KMS-11 (cell line): Measurements from ENCODE around the gene SEMA6D.

Source experiments
- H2AFZ ChIP-seq: fragments of 200-600 bp; sonication (generic); 2 replicates; pipeline ENCODE4 v1.6.1; 2016; ENCODE audit warnings: antibody characterized with exemption, mixed run types, low read depth
- H3K27ac ChIP-seq: fragments of 200-600 bp; sonication (generic); 2 replicates; pipeline ENCODE4 v1.6.1; 2016; ENCODE audit warnings: mild to moderate bottlenecking, mixed run types
- H3K27me3 ChIP-seq: fragments of 200-600 bp; sonication (generic); 2 replicates; pipeline ENCODE4 v1.6.1; 2017; ENCODE audit warnings: mild to moderate bottlenecking, low read depth, mixed run types, moderate library complexity; ENCODE audit not compliant: insufficient read depth
- H3K36me3 ChIP-seq: fragments of 200-600 bp; sonication (generic); 2 replicates; pipeline ENCODE4 v1.6.1; 2017; ENCODE audit warnings: mild to moderate bottlenecking, mixed run types; ENCODE audit not compliant: insufficient read depth
- H3K4me1 ChIP-seq: fragments of 200-600 bp; sonication (generic); 2 replicates; pipeline ENCODE4 v1.6.1; 2016; ENCODE audit warnings: mild to moderate bottlenecking, low read depth, mixed run types; ENCODE audit not compliant: poor library complexity, severe bottlenecking
- H3K4me2 ChIP-seq: fragments of 200-600 bp; sonication (generic); 2 replicates; pipeline ENCODE4 v1.7.0; 2016; ENCODE audit warnings: mild to moderate bottlenecking, mixed run types
- H3K4me3 ChIP-seq: fragments of 200-600 bp; sonication (generic); IDR thresholded peaks from 2 replicates; pipeline ENCODE4 v1.6.1; 2017; ENCODE audit warnings: low read depth, low read length, mixed read lengths; ENCODE audit not compliant: insufficient read depth
- H3K79me2 ChIP-seq: fragments of 200-600 bp; sonication (generic); 2 replicates; pipeline ENCODE4 v1.6.1; 2016; ENCODE audit warnings: low read depth, mixed run types; ENCODE audit not compliant: insufficient read depth
- H3K9ac ChIP-seq: fragments of 200-600 bp; sonication (generic); 2 replicates; pipeline ENCODE4 v1.6.1; 2016; ENCODE audit warnings: mild to moderate bottlenecking, mixed run types
- H4K20me1 ChIP-seq: fragments of 200-600 bp; sonication (generic); 2 replicates; pipeline ENCODE4 v1.6.1; 2016; ENCODE audit warnings: mild to moderate bottlenecking, mixed run types; ENCODE audit not compliant: insufficient read depth
- TF ChIP-seq, protein P1 (sequence below): fragments of 200-600 bp; sonication (generic); conservative IDR thresholded peaks from 2 replicates; pipeline ENCODE4 v1.6.1; 2017; ENCODE audit warnings: low read depth, mild to moderate bottlenecking, antibody characterized with exemption, low read length, moderate library complexity, mixed read lengths

The SEMA6D gene

DNA sequence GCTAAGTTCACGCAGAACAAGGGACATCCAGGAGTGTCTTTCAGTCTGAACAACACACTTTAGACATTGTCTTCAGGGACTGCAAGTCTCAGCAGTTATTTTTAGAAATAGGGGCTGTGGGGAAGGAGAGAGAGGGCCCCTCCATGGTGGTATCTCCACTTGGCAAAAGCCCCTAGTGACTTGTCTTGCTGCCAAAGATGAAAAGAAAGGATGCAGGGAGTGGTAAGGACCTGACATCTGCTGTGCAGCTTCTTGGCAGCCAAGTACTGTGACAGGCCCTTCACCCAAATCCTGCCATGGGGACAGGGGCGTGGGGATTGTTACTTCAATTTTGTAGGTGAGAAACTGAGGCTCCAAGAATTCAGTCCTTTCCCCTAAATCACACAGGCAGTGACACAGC is 21.0 kb upstream of the SEMA6D start:
- TF ChIP-seq, protein P1, sequence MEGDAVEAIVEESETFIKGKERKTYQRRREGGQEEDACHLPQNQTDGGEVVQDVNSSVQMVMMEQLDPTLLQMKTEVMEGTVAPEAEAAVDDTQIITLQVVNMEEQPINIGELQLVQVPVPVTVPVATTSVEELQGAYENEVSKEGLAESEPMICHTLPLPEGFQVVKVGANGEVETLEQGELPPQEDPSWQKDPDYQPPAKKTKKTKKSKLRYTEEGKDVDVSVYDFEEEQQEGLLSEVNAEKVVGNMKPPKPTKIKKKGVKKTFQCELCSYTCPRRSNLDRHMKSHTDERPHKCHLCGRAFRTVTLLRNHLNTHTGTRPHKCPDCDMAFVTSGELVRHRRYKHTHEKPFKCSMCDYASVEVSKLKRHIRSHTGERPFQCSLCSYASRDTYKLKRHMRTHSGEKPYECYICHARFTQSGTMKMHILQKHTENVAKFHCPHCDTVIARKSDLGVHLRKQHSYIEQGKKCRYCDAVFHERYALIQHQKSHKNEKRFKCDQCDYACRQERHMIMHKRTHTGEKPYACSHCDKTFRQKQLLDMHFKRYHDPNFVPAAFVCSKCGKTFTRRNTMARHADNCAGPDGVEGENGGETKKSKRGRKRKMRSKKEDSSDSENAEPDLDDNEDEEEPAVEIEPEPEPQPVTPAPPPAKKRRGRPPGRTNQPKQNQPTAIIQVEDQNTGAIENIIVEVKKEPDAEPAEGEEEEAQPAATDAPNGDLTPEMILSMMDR: no peak
- Histone ChIP-seq H3K79me2 (no peaks in the 10 kb centered on the region), H2AFZ (no peak overlapping the region), H4K20me1 (no peaks in the 10 kb centered on the region), H3K9ac (no peak overlapping the region), H3K27ac (no peak overlapping the region), H3K36me3 (no peaks in the 10 kb centered on the region), H3K27me3 (no peaks in the 10 kb centered on the region), H3K4me3 (no peak overlapping the region), H3K4me1 (no peaks in the 10 kb centered on the region), H3K4me2 (no peak overlapping the region)

DNA sequence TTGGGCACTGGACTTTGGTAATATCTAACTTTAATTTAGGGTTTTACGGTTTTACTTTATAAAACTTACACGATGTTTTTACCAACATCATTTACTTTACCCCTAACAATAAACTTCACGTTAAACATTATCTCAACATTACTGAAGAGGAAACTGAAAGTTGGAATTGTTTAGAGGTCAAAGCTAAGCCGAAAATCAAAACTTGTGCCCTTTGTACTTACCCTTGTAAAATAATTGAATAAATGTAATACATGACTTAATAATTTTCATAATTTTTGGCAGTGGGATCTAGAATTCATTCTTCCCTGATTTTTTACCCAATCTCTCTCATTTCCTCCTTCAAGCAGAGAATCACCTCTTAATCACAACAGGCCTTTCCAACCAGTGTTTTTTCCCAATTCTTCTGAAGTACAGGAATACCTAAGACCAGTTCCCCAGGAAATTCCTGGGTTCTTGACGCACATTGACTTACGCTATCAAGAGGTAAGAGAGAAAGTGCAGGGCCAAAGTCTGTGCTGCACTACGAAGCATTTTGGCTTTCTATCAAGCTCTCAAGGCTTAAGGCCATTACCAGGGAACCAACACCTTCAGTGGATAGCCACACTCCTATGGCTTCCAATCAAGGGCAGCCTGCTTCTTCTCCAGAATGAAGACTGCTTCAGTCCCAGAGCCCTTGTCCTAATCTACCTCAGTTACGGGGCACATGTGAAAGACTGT is 11.9 kb upstream of the SEMA6D start:
- H2AFZ ChIP-seq: no peak overlapping the region
- H3K4me1 ChIP-seq: no peaks in the 10 kb centered on the region
- H3K27me3 ChIP-seq: no peaks in the 10 kb centered on the region
- H3K9ac ChIP-seq: no peak overlapping the region
- H3K79me2 ChIP-seq: no peaks in the 10 kb centered on the region
- no peak overlapping the region for H3K4me3 ChIP-seq
- no peaks in the 10 kb centered on the region for H3K36me3 ChIP-seq
- no peak overlapping the region for H3K27ac ChIP-seq
- H3K4me2 ChIP-seq: no peak overlapping the region
- no peaks in the 10 kb centered on the region for H4K20me1 ChIP-seq
- TF ChIP-seq, protein P1: no peak

DNA sequence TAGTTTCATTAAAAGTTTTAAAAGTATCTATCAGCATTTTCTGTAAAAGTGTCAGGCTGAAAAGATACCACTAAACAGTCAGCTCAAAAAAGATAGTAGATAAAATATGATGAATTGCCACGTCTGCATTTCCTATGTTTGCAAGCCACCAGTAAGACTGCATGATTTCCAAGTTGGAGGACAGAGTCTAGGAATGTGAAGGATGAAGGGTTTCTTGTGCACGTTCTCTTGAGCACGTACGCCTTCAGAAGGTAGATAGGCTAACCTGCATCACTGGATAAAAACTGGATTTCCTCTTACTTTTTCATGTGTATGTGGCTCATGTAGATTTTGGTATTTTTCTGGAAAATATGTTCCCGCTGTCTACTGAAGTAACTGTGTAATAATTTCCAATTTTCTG is 9.9 kb upstream of the SEMA6D start:
- H3K27ac ChIP-seq: no peak overlapping the region
- TF ChIP-seq, protein P1: no peak
- no peak overlapping the region for H3K4me3 ChIP-seq

DNA sequence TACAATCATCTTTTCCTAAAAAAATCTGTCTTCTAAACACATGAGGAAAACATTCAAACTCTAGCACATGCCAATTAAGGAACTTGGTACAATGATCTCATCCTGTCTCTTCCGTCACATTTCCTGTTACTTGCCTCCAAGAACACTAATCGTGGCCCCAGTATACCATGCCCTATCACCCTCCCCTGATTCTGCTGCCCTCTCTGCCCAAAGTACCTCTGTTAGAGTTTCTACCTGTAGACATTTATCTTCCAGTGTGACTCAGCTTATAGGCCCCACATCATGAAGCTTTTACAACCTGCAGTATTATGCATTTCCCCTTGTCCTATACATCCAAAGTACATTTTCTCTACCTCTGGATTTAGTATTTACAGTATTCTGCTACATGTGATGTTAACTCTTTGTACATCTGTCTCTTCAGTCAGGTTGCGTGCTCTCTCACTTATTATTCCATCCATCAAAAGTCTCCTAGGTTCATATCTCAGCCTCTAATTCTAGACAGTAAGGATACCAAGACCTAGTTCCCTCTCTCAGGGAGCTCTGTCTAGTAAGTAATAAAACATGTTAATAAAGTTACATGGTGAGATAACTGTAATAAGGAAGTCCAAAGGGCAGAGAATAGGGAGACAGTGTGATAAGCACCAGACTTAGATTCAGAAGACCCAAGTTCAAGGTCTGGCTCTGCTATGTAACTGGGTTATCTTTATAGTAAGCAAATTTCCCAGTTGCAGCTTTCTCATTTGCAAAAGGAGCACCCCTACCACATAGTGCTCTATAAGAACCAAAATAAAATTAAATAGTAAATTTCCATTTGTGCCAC is 8.9 kb upstream of the SEMA6D start:
- no peak overlapping the region for H3K9ac ChIP-seq
- no peak overlapping the region for H3K4me2 ChIP-seq
- no peaks in the 10 kb centered on the region for H3K27me3 ChIP-seq
- TF ChIP-seq, protein P1: no peak
- H3K4me1 ChIP-seq: no peaks in the 10 kb centered on the region
- H3K4me3 ChIP-seq: no peak overlapping the region
- no peak overlapping the region for H3K27ac ChIP-seq
- H3K36me3 ChIP-seq: no peaks in the 10 kb centered on the region
- H3K79me2 ChIP-seq: no peaks in the 10 kb centered on the region
- no peaks in the 10 kb centered on the region for H4K20me1 ChIP-seq
- no peak overlapping the region for H2AFZ ChIP-seq

More for the DNA sequence above, 9.9 kb upstream of the SEMA6D start:
- no peaks in the 10 kb centered on the region for H3K27me3 ChIP-seq
- no peaks in the 10 kb centered on the region for H4K20me1 ChIP-seq
- no peak overlapping the region for H3K4me2 ChIP-seq
- no peaks in the 10 kb centered on the region for H3K4me1 ChIP-seq
- H3K79me2 ChIP-seq: no peaks in the 10 kb centered on the region
- no peaks in the 10 kb centered on the region for H3K36me3 ChIP-seq
- H3K9ac ChIP-seq: no peak overlapping the region
- no peak overlapping the region for H2AFZ ChIP-seq
